HG03108 (cell line): Measurements from ENCODE around the gene BTBD2.

ENCODE experiments used
- ATAC-seq: cut with Tn5 transposase; IDR thresholded peaks from one replicate; pipeline ENCODE4 v1.9.1; 2021; ENCODE audit warnings: moderate library complexity; ENCODE audit not compliant: unreplicated experiment

BTBD2 gene

DNA sequence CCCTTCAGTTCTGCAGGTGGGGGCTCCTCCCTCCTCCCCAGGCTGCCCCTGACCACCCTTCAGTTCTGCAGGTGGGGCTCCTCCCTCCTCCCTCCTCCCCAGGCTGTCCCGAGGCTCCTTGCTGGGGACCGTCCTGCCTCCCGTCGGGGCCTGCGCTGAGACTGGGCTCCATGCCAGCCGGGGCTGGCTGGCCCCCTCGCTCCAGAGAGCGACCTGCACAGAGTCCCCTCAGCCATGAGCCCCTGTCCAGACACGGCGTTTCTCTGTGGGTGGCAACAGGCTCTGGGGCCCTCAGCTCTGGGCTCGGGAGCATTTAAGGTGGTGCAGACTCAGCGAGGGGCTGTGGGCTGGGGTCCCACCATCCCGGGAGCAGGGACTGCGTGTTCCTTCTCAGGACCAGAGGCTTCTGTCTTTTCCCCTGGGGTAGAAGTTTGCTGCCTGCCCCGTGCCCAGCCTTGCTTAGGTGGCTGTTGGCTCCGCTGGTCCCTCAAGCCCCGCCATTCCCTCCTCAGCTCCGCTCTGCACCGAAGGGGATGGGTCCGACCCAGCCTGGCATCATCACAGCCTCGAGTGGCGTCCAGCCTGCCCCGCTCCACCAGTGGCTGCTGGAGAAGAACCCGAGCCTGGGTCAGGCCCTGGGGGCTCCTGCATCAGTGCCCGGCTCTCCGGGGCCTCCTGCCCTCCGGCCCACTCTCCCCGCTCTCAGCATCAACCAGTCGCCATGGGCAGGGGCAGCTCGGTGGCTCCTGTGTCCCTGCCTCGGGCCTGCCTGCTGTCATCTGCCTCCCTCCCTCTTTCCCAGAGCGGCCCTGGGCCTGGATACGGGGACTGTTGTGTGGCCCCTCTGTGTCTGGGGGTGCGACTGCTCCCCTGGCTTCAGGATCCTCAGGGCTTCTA lies 47.0 kb downstream of the BTBD2 start:
- no peak for ATAC-seq

GRCh38 chr19:1967087-1967608 lies 48.4 kb downstream of the BTBD2 start:
- no peak for ATAC-seq

DNA sequence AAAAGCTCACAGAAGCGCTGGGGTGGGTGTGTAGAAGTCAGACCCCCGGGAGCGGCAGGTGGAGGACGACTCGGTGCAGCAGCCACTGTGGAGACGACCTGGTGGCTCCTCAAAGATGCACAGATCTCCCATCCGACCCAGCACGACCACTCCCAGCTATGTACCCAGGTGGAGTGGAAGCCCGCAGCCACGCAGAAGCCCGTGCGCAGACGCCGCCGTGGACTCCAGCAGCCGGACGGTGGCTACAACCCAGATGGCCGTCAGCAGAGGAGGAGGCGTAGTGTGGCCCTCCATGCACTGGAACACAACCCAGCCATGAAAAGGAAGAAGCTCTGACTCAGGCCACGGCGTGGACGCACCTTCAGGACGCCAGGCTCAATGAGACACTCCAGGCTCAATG lies 52.8 kb downstream of the BTBD2 start:
- no peak for ATAC-seq

DNA sequence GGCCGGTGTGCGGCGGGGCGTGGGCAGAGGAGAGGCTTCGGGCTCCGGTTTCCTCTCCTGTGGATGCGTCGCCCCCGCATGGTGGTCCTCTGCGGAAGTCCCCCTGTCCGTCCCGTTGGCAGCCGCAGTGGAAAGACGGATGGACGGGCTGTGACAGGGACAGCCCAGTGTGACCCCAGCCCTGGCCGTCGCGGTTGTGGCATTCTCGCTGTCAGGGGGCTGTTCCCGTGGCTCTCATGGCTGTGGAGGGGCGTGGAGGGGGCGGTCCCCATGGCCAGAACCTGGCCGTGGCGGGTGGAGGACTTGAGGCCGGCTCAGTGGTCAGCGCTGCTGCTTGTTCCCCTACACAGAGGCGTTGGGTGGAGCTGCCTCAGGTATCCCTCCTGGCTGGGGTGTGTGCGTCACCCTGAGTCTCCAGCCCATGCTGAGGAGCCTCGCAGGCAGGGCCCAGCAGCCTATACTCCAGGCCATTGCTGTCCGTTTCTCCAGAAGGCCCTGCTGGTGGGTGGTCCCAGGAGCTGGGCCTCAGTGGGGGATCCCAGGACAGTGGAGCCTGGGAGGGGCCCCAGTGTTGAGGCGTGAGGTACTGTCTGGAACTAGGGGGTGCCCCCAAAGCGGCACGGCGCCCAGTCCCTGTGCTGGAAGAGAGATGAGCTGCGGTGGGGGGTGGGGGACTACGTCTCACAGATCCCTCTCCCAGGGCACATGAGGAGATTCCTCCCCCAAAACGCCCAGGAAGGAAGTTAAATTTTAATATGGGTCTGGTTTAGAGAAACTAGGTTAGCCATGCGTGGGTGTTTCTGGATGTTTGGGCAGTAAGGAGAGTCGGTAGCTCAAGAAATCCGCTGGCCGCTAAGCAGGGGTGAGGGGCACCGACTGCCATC lies 54.3 kb downstream of the BTBD2 start:
- ATAC-seq = no peak

- no peak for ATAC-seq
Measured at GRCh38 chr19:1959928-1960589, 55.5 kb downstream of the BTBD2 start.

- no peak for ATAC-seq
Measured at GRCh38 chr19:1957562-1958248, 57.8 kb downstream of the BTBD2 start.

DNA sequence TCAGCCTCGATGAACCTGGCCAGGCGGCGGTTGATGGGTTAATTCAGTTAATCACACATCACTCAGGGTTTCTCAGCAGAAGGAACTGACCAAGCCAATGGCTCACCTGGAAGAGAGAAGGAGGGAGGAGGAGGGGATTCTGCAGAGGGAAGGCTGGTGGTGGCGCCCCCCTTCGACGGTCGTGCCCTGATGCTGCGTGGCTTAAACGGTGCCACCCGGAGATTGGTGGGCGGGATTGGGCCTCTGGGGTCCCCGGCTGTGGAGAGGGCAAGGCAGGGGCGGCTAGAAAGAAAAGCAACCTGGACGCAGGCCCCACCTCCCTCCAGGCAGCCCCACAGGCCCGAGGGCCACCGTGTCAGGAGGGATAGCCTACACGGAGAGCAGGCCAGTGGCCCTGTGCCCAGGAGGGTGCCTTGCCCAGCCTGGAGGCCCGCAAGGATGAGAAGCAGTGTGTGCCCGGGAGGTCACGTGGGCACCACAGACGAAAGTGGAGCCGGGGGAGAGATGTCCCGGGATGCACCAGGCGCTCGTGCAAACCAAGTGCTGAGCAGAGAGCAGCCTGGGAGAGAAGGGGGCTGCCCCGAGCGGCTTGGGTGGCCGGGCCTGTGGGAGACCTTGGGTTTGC lies 58.5 kb downstream of the BTBD2 start:
- ATAC-seq = no peak

DNA sequence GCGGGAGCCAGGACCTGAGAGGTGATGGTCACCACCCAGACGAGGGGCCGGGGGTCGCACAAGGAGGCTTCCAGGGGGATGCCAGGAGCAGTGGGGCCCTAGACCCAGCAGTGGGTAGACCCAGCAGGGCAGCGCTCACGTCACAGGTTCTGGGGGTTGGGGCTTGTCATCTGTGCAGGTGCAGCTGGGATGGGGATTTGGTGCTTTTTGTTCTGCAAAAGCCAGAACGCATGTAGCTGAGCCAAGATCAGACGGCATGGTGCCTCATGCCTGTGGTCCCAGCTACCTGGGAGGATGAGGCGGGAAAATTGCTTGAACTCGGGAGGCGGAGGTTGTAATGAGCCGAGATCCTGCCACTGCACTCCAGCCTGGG lies 59.4 kb downstream of the BTBD2 start:
- ATAC-seq = no peak

DNA sequence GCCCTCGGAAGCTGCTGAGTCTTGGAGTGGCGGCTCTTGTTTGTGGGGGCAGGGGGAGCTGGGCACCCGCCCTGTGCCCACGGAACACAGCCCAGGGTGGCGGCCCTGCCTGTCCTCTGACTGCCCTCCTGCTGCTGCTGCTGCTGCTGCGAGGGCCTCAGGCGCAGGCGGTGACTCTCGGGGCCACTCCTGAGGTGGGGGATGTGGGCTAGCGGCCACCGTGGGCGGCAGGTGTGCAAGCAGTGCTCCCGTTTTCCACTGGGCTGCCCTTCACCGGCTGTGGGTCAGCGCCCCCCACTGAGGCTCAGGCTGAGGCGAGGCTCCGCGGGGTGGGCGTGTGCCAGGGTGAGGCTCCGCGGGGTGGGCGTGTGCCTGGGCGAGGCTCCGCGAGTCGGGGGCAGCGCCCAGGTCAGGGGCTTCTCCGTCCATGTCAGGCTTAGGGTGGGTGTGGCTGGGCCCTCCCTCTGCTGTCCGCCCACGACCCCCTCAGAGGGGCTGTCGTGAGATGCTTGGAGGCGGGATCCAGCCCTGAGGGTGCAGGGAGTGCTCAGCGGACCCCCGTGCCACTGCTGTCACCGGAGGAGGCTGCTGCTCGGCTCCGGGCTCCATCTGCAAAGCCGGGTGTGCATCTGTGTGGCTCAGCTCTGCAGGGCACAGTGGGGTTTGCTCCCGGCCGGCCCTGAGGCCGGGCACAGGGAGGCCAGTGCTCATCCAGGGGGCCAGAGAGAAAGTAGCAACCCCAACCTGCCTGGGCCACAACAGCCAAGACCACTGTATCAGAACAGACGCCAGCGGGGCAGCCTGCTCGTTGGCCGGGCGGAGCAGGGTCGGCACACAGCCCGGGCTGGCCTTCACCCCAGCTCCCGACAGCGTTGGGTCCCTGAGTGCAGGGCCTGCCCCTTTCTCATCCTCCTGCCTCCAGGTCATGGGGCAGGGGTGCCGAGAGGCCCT lies 60.1 kb downstream of the BTBD2 start:
- no peak for ATAC-seq

DNA sequence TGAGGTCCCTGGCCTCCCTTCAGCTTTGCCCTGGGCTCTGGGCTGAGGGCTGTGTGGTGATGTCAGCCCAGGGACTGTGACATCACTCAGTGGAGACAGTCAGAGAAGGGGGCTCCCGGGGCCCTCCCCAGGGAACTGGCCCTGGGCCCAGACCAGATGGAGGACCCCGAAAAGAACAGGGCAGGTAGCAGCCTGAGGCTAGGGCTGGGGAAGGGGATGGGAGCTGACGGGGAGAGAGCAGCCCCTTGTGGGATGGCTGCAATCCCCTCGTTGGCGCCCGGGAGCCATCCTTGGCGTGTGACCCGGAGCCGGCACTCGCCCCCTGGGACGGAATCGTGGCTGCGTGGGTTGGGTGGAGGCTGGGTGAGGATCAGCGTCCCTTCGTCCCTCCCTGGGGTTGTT lies 61.0 kb downstream of the BTBD2 start:
- ATAC-seq = no peak

DNA sequence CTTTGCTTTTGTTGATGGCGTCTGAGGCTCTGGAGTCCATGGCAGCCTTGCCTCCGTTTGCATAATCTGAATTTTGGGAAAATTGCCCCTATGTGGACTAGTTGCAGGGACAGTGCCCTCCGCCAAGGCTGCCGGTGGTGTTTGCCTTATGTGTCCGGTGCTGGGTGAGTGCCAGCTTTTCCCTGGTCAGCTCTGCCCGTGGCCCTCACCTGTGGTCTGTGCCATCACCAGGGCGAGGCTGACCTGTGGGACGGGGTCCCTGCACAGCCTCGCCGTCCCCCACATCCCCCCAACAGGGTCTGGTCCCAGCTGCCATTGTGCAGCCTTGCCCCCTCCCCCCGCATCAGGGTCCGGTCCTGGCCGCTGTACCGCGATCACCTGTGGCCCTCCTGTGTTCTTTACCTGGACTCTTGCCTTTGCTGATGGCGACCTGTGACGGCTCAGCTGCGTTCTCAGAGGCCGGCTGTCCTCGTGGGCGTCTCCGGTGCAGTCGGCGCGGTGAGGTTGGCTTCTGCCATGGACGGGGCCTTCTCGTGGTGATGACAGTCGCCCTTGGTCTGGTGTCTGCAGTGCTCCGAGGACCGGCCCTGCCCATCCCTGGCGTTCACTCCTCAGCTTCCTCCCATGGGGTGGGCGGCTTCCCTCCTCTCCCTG lies 61.9 kb downstream of the BTBD2 start:
- ATAC-seq = no peak

GRCh38 chr19:1953037-1953436 lies 62.5 kb downstream of the BTBD2 start:
- ATAC-seq = no peak

- ATAC-seq = no peak
Measured at GRCh38 chr19:1952635-1953034, 62.9 kb downstream of the BTBD2 start.

- ATAC-seq = no peak
Measured at GRCh38 chr19:1950640-1951039, 64.9 kb downstream of the BTBD2 start.

- ATAC-seq = no peak
Measured at GRCh38 chr19:1949304-1950101, 66.0 kb downstream of the BTBD2 start.

DNA sequence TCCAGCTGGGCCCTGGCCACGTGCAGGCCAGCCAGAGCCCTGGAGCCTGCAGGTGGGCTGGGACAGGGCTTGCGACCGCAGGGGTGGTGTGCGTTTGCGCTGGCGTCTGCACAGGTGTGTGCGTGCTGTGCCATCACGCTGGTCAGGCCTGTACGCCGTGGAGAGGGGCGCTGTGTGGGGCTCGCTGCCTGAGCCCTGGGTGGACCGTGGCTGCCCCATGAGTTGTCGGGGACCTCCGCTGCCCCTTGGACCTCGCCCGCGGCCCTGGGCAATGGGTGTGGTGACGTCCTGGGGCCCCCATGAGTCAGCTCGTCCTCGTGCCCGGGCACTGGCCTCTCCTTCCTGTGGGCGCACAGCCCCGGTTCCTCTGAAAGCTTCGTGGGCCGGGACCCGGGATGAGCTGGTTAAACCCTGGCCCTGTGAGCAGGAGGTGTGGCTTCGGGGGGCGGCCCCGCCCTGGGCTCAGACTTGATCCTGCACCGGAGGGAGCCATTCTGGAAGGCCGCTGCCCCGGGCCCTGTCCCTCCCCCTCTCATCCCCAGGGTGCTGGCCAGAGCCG lies 67.8 kb downstream of the BTBD2 start:
- ATAC-seq = no peak

DNA sequence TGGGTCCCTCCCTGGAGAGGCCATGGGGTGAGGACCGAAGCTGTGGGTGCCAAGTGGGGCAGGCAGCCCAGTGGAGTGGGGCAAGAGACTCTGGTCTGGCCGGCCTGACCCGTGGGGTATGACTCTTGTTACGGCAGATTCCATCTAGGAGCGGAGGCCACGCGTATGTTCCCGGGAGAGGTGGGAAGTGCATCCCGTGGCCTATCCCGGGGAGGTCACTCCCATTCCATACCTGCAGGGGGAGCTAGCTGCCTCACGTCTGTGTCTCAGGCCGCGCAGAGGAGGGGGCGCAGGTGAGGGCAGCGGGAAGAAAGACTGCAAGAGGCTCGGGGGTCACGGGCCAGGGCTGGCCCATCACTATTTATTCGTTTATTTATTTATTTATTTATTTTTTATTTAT lies 69.6 kb downstream of the BTBD2 start:
- ATAC-seq = no peak
